ENCODE measurements around the gene CHCHD6.

The CHCHD6 gene

DNA sequence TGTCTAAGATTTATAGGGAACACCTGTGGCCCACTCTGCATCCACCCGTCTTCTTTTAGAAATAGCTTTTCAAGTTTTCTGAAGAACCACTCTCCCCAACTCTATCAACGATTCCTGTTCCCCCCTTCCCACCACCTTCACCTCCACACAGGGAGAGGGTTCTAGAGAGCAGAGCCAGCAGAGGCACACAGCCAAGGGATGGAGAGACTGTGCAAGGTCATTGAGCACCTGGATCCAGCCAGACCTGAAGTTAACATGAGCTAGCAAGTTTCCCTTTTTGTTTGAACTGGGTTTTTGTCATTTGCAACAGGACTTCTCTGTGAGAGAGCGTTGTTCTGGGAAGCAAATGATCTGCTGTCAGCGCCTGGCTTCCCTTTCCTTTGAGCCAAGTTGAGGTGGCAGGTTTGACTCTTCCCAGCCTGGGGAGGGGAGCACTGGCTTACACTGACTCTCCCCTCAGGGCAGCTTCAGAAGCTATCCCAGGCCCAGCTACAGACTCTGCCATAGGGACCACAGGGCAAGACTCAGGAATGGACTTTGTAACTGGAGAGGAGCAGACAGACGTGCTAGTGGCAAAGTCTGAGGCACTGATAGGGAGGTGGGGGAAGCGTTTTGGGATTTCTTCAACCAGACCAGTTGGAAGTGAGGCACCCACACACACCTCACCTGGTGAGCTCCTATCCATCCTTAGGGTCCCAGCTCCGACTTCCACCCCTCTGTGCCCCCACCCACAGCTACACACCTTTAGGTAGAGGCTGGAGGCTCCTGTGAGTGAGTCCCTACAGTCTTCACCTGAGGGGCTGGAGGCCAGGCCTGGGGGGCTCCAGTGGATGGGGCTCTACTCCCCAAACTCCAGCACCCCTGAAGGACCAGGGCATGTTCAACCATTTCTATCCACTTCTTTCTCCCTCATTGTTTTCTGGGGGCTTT is 259.5 kb downstream of the CHCHD6 start:
- DNase-seq, result no peak

DNA sequence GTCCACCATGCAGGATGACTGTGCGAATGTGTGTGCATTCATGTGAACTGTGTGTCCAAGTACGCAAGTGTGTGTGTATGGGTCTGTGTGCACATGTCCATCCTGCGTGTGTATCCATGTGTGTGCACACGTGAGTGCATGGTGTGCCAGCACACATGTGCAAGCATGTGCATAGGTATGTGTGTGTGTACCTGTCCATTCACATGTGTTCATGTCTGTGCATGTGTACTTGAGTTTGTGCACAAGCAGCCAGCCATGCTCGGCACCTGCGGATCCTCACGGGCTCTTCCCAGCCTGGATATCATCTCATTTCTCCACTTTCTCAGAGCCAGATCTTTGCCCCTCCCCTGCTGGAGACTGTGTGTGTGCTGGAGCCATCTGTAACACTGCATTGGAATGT is 260.2 kb downstream of the CHCHD6 start:
- no peak for DNase-seq

DNA sequence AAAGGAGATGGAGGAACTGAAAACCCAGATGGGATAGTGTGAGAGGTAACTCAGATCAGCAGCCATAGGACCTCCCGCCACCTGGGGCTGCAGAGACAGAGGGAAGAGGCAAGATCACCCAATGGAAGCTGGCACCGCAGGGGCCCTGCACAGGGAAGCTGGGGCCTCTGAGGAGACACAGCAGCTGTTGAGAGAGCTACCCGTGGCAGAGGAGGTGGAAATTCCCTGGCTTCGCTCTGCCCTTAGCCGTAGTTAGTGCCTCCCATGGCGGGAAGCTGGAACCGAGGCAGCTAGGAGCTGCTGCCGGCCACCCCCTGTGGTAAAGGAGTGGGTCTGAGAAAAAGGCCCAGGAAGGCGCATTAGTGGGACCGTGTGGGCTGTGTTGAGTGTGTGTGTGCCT is 260.9 kb downstream of the CHCHD6 start:
- no peak for DNase-seq

DNA sequence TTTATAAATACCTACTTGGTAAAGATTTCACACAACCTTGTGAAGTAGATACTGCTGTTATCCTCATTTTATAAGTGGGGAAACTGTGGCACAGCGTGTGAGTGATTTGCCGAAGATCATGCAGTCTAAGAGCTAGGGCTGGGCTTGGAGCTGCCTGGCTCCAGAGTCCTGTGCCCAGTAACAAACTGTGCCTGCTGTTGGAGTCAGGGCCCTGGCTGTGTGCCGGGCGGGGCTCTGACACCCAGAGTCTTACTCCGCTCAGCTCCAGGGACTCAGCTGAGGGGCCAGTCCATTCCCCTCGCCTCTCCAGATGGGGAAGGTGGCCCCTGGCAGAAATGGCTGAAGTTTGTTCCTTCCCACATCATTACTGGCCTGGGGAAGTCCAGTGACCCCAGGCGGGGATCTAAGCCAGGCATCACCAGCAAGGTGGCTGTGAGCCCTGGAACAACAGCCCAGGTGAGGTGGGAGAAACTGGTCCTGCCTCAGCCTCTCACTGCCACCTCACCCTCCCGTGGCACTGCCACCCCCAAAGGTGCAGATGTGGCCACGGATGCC is 261.6 kb downstream of the CHCHD6 start:
- no peak for DNase-seq

DNA sequence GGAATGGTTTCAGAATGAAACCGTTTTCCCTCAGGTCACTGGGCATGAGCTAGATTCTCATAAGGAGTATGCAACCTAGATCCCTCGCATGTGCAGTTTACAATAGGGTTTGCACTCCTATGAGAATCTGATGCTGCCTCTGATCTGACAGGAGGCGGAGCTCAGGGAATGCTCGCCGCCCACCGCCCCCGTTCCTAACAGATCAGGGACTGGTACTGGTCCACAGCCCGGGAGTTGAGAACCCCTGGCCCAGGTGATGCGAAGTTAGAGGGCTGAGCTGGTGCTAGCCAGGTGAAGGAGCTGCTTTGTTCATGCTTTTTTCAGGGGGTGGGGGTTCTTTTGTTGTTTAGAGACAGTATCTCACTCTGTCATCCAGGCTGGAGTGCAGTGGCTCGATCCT is 263.3 kb downstream of the CHCHD6 start:
- DNase-seq, result no peak

DNA sequence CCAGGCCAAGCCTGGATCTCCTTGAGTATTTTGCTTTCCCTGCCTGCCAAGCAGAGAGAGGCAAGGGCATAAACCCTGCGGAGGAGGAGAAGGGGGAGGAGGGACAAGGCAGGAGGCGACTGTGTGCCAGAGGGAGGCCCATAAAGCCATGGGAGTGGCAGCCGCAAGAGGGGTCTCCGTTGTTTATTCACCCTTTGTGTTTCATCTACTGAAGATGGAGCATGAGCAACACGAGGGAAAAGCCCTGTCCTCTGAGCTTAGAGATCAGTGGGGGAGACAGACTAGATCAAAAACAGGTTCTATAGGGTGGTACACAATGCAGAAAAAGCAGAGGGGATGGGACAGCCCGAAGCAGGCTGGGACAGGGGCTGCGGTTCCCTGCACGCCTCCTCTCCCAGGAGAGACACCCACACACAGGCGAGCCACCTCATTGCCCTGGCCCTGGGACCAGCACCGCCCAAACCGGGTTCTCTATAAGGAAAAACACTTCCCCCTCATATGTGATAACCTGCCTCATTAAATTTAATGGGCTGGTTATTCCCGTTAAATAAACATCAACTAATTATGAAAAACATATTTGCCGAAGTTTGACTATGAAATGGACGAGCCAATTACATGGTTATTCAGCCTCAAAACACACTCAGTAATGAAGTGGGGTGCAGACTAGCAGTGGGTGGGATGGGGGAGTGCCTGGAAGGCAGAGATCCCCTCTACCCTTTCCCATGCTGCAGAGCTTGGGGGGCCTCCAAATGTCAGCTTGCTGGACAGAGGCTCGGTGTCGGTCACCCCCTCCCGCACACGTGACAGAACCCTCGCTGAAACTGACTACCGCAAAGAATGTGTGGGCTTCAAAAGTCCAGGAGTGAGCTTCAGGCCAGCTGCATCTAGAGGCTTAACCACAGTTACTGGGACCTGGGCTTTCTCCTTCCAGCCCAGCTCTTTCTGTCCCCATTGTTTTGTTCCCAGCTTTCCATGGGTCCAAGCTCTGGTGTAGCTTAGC is 264.7 kb downstream of the CHCHD6 start:
- no peak for DNase-seq

DNA sequence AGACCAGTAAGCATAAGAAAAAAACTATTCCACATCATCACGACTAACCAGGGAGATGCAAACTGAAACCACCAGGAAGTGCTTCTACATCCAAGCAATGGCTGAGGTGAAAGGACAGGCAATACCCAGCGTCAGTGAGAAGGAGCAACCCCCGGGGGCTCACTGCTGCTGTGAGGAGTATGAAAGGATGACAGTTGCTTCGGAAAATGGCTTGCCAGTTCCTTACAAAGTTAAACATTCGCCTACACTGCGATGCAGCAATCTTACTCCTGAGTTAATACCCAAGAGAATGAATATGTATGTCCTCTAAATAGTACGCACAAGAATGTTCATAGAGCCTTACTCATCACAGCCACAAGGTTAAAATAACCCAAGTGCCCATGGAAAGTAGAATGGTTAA is 265.5 kb downstream of the CHCHD6 start:
- DNase-seq, result no peak

DNA sequence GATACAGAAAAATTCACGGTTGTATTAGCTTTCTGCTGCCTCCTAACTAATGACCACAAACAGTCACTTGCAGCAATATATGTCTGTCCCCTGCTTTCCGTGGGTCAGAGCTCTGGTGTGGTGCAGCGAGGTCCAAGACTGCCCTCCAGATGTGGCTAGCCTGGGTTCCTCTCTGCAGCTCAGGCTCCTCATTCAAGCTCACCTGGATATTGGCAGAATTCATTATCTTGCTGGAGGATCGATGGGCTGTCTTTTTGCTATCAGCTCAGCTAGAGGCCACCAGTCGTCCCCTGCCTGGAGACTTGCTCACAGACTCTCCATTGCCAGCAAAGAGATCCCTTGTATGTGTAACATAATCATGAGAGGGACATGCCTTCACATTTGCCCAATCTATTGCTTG is 266.1 kb downstream of the CHCHD6 start:
- DNase-seq, result no peak

DNA sequence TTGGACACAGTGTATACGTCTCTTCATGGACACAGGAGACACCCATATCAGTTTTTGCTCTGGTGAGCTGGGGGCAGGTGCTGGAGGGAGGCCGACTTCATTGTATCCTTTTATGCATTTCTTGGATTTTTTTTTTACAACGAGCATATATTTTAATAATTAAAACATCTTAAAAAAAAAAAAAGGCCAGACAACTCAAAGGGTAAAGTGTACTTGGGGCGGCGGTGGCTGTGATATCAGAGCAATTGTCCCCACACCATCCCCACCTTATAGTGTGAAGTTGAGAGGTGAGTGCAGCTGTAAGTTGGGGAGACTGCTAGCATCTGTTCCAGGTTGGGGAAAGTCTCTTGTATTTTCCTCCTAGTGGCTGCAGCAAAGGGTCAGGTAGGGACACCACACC is 266.9 kb downstream of the CHCHD6 start:
- DNase-seq, result no peak

DNA sequence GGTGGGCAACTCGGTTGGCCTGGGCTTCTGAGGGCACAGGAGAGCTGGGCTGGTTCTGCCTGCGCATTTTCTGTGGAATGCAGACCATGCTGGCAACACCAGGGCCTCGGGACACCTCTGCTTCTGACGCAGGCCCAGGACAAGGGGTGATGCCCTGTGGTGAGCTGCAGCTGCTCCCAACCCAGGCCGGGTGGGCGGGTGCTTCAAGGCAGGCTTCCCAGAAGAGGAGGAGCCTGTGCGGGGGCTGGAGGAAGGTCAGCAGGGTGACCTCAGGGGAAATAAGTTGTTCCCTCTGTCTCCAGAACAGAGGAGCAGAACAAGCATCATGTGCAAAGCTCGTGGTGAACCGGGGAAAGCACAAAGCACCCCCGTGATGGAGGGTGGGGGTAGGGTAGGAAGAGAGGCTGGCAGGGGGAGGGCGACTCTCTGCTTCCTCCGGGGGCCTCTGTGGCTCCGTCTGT is 267.9 kb downstream of the CHCHD6 start:
- no peak for DNase-seq

DNA sequence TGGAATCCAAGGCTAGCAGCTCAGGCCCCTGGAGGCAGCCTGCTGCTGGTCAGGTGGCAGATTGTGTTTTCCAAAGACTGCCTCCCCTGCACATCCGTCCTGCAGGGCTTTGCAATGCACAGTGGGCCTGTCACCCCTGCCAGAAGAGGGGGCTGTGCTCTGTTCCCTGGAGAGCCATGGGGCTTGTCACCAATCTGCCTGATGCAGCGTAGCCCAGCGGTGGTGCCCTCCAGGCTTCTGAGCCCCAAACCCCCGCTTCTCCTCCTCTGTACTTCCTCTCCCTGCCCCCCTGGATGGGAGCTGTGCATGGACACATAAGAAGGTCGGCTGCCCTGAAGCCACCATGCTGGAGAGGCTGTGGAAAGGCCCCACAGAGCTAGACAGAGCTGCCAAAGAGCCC is 268.8 kb downstream of the CHCHD6 start:
- DNase-seq, result no peak

DNA sequence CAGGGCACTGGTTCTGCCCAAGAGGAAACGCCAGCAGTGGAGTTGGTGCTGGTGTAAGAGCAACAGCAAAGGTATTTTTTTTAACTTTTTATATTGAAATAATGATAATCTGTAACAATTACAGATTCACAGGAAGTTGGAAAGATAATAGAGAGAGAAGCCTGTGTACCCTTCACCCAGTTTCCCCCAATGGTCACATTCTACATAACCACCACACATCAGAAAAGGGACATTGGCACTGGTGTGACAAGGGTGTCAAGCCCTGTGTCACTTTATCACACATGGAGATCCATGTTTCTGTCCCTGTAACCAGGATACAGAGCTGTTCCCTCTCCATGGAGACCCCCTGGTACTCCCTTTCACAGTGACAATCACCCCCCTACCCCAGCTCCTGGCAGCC is 269.8 kb downstream of the CHCHD6 start:
- no peak for DNase-seq

DNA sequence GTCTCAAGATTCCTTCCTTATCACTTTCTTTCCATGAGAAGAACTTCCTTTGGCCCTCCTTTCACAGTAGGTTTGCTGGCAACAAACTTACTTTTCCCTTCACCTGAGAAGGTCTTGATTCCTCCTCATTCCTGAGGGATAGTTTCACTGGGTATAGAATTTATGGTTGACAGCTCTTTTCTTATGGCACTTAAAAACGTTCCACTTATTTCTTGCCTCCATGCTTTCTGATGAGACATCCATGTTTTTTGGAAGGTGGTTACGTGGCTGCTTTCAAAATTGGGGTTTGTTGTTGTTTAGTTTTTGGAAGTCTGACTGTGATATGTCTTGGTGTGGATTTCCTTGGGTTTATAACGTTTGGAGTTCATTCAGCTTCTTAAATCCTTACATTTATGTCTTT is 270.7 kb downstream of the CHCHD6 start:
- DNase-seq, result no peak

DNA sequence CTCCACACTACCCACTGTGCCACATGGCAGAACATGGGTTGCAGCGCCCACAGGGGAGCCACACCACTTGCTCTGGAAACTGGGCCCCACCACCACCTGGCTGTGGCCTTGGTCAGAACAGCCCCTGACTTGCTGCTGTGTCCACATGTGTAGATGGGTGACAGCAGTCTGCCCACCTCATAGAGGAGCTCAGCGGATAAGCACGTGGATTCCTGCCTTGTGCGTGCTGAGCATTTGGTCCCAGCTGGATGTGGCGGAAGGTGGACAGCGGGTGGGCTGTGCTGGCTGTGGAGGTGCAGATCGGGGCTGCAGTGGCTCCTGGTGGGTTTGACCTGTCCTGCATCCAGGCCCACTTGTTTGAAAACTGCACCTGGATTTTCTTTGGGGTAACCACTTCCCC is 272.9 kb downstream of the CHCHD6 start:
- no peak for DNase-seq

DNA sequence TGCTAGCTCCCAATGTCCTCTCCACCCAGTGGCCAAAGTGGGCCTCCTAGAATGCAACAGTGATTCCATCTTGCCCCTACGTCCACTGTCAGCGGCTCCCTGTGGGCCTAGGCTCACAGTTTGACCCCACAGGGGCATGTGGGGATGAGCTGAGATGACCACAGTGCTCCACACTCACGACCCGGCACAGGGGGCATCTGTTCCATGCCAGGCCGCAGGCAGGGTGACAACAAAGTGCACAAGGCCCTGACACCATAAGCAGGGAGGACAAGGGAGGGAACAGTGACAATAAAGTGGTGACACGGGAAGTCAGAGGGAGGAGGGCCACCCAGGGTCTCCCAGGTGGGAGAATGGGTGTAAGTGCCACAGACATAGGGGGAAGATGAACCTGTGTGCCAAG is 273.8 kb downstream of the CHCHD6 start:
- no peak for DNase-seq

DNA sequence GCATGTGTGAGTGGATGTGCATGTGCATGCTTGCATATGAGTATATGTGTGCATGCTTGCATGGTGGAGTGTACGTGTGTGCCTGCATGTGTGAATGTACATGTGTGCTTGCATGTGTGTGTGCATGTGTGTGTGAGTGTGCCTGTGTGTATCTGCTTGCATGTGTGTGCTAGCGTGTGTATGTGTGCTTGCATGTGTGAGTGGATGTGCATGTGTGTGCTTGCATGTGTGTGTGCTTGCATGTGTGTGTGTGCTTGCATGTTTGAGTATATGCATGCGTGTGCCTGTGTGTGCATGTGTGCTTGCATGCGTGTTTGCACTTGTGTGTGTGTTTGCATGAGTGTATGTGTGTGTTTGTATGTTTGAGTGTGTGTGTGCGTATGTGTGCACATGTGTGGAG is 274.3 kb downstream of the CHCHD6 start:
- DNase-seq, result no peak

DNA sequence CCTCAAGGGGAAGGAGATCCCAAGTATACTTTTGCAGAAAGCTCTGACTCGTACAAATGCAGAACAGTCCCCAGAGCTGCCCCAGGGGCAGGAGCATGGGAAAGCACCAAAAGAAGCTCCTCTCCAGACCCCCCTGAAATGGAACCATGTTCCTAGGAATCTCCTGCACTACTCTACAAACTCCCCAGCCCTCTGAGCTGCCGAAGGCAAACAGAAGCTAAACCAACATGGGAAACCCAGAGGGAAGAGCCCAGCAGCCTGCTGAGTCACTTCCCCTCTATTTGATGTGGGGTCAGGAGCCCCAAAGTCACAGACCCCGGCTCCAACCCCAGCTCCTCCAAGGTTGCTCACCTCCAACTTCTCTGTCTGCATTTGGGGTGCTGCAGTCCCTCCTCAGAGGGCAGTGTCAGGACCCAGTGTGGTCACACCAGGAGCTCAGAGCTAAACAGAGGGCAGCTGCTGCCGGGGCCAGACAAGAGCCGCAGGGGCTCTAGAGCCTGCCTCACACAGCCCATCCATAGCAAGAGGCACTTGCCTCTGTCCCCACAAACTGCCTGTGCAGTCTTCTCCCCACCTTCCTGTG is 275.1 kb downstream of the CHCHD6 start:
- no peak for DNase-seq

DNA sequence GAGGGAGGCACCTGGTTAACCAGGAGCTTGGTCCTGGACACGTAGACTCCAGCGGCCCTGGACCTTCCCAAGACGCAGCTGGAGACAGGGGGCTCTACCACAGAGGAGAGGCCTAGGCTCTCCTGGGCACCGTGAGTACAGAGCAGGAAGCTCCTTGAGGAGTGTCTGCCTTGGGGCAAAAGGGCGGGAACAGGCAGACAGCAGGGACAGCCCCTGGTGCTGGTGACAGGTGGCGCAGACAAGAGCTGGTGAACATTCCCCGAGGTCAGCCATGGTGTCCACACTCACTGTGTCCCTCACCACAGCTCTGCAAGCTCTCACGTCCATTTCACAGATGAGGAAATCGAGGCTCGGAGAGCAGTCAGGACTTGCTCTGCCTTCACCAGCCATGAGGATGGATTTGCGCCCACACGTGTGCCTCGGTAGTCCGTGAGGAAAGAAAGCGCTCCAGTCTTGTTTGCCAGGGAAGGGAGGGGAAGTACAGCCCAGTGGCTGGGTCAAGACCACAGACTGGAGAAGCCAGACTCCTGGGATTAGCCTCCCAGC is 276.3 kb downstream of the CHCHD6 start:
- DNase-seq, result no peak

DNA sequence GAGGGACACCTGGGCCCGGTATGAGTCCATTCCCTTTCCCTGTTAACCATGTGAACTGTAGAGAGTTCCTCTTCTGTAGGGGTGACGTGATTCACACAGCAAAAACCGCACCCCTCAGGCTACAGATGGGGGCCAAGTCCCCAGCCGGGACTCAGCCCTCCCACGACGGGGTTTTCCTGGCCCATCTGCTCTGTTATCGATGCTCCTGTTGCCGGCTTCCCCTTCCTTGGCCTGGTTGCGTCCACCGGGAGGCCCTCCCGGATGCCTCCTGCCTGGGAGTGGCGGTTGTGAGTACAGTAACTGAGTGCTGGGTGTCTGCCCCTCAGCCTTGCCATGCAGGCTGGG is 278.1 kb downstream of the CHCHD6 start:
- DNase-seq, result no peak

DNA sequence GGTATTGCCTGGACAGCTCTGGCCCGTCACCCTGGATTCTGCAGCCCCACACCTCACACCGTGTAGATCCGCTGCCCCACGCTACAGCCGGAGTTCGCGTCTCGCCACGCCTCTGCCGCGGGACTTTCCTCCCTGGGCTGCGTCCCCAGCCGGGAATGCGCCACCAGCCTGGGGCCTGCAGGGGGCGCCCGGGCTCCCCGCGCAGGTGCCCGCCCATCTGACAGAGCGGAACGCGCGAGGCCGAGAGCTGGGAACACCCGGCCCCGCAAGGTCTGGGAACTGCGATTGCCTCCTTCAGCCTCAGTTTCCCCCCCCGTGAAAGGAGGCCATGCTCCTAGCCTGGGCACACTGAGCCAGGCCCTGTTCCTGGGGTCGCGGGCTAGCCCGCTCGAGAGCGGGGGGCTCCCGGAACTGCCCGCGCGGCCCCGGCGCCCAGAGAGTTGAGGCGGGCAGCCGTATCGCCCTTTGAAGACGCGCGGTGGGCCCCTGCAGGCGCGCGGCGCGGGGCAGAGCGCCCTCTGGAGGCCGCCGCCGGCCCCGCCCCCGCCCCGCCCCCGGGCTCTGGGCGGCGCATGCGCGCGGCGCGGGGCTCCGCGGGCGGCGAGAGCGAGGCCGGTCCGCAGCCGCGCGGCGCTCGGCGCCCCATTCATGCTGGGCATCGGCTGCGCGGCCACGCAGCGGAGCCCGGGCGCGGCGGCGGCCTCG is 278.6 kb downstream of the CHCHD6 start, which contains the start of gene PLXNA1:
TSS of gene PLXNA1 (plus strand) at position 645 of the 705 bp plus-strand sequence. CDS start 5,479 bp downstream, outside the sequence.
- peak; percentile 49 for DNase-seq

DNA sequence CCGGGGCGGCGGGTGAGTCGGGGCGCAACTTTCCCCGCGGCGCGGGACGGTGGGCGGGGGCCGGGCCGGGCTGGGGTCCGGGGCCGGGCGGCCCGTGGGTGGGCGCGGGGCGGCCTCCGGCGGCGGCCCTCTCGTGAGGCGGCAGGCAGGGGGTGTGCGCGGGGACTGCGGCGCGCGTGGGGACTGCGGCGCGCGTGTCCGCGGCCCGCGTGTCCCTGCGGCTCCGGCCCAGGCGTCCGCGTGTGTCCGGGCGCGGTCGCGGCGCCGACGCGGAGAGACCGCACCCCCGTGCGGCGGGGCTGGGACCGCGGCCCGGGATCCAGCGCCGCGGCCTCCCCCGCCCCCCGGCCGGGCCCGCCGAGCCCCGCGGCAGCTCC is 279.2 kb downstream of the CHCHD6 start:
- no peak for DNase-seq

Measured in NCI-H2029 (cell line).